Liver (tissue), 2 donors: ENCODE data around the gene FHL5.

Source experiments
- CTCF ChIP-seq: fragments of 150-350 bp; IDR thresholded peaks from 2 replicates; pipeline ENCODE4 v1.5.1; 2017; ENCODE audit warnings: improper control_type of control experiment, low read depth, low read length; ENCODE audit not compliant: missing input control
- REST ChIP-seq: IDR thresholded peaks from 2 replicates; pipeline ENCODE4 v1.6.1; 2016; ENCODE audit warnings: antibody characterized with exemption, mild to moderate bottlenecking
- TF ChIP-seq, protein P1 (sequence below): IDR thresholded peaks from 2 replicates; pipeline ENCODE4 v1.6.1; 2016; ENCODE audit warnings: antibody characterized with exemption
- donor health status: healthy.

DNA sequence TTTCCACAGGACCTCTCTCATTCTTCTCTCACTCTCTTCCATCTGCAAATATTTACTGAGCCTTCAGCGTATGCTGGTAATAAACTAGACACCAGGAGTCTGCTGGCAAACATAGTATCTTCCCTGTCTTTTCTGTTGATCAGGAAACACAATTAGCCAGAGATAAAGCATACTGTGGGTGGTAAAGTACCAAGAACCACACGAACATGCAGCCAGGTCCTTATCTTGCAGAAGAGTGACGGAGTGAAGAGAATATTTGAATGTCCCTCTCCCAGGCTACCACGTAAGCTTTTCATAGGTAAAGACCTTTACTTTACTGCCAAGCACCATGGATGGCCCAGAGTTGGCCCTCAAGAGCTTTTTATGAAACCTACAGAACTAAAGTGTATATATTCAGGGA is 13.3 kb downstream of the FHL5 start:
- no peak for TF ChIP-seq REST
- TF ChIP-seq CTCF, result no peak
- TF ChIP-seq, protein P1, sequence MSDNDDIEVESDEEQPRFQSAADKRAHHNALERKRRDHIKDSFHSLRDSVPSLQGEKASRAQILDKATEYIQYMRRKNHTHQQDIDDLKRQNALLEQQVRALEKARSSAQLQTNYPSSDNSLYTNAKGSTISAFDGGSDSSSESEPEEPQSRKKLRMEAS, result no peak
